Measurements from ENCODE around the gene WDR89. TPM values are rescaled to one million over a fixed set of nuclear protein-coding genes. Genes with fewer than 3 reads are reported as not detected.
"Not testable (repeated sequence)": the region's sequence is repeated elsewhere in the genome, so short reads cannot be mapped to it uniquely, and the experiment has no call there.

The WDR89 gene
- total and polyA plus RNA-seq, 9 donors, result 11.1 to 18.3 (median 12.2) TPM

- no peak overlapping the region for H3K4me3 ChIP-seq (ENCODE audit: low read length)
- WGBS (ENCODE audit: insufficient coverage), result no CpG with 5 or more reads among the region's 7 CpGs
These were observed 32.3 kb upstream of the WDR89 start for GRCh38 chr14:63673886-63674497.

GRCh38 chr14:63673255-63673654 is 31.6 kb upstream of the WDR89 start:
- no peaks in the 10 kb centered on the region for H3K27me3 ChIP-seq (ENCODE audit: control insufficient read depth, insufficient read depth, low read length)
- H3K4me1 ChIP-seq (ENCODE audit: control insufficient read depth, insufficient read depth, low read length), result no peaks in the 10 kb centered on the region
- H3K27ac ChIP-seq (ENCODE audit: low read length), result no peak overlapping the region
- no peak overlapping the region for H3K4me3 ChIP-seq (ENCODE audit: low read length)
- no peaks in the 10 kb centered on the region for H3K9me3 ChIP-seq (replicated peaks; ENCODE audit: control insufficient read depth, low read depth, low read length)
- WGBS (ENCODE audit: insufficient coverage), result 90% methylated on average over 3 of the region's 5 CpGs
- H3K36me3 ChIP-seq (ENCODE audit: control insufficient read depth, insufficient read depth, low read length), result no peaks in the 10 kb centered on the region
- no peak for DNase-seq

More at GRCh38 chr14:63673886-63674497, 32.3 kb upstream of the WDR89 start:
- Histone ChIP-seq H3K36me3 (ENCODE audit: control insufficient read depth, insufficient read depth, low read length) (no peaks in the 10 kb centered on the region), H3K27ac (ENCODE audit: low read length) (no peak overlapping the region), H3K27me3 (ENCODE audit: control insufficient read depth, insufficient read depth, low read length) (no peaks in the 10 kb centered on the region), H3K4me1 (ENCODE audit: control insufficient read depth, insufficient read depth, low read length) (no peaks in the 10 kb centered on the region), H3K9me3 (replicated peaks; ENCODE audit: control insufficient read depth, low read depth, low read length) (no peaks in the 10 kb centered on the region)
- DNase-seq, result no peak

GRCh38 chr14:63672417-63673180 is 30.9 kb upstream of the WDR89 start:
- no peak overlapping the region for H3K4me3 ChIP-seq (ENCODE audit: low read length)
- H3K9me3 ChIP-seq (replicated peaks; ENCODE audit: control insufficient read depth, low read depth, low read length), result no peaks in the 10 kb centered on the region
- no peaks in the 10 kb centered on the region for H3K4me1 ChIP-seq (ENCODE audit: control insufficient read depth, insufficient read depth, low read length)
- H3K36me3 ChIP-seq (ENCODE audit: control insufficient read depth, insufficient read depth, low read length), result no peaks in the 10 kb centered on the region
- 48% methylated on average over 5 of the region's 7 CpGs for WGBS (ENCODE audit: insufficient coverage)
- H3K27ac ChIP-seq (ENCODE audit: low read length), result no peak overlapping the region
- peak; percentile 3 for DNase-seq
- no peaks in the 10 kb centered on the region for H3K27me3 ChIP-seq (ENCODE audit: control insufficient read depth, insufficient read depth, low read length)

- no peak for DNase-seq
- Histone ChIP-seq H3K27me3 (ENCODE audit: control insufficient read depth, insufficient read depth, low read length) (no peaks in the 10 kb centered on the region), H3K36me3 (ENCODE audit: control insufficient read depth, insufficient read depth, low read length) (no peaks in the 10 kb centered on the region), H3K9me3 (replicated peaks; ENCODE audit: control insufficient read depth, low read depth, low read length) (no peaks in the 10 kb centered on the region), H3K27ac (ENCODE audit: low read length) (no peak overlapping the region), H3K4me3 (ENCODE audit: low read length) (no peak overlapping the region), H3K4me1 (ENCODE audit: control insufficient read depth, insufficient read depth, low read length) (no peaks in the 10 kb centered on the region)
- 60% methylated on average over 1 of the region's 3 CpGs for whole genome bisulfite sequencing (ENCODE audit: insufficient coverage)
These were observed 30.3 kb upstream of the WDR89 start for GRCh38 chr14:63671987-63672386.

GRCh38 chr14:63670692-63671091 is 29.0 kb upstream of the WDR89 start:
- H3K27ac ChIP-seq (ENCODE audit: low read length), result no peak overlapping the region
- no peaks in the 10 kb centered on the region for H3K27me3 ChIP-seq (ENCODE audit: control insufficient read depth, insufficient read depth, low read length)
- H3K4me1 ChIP-seq (ENCODE audit: control insufficient read depth, insufficient read depth, low read length), result no peaks in the 10 kb centered on the region
- H3K4me3 ChIP-seq (ENCODE audit: low read length), result no peak overlapping the region
- no peak for DNase-seq
- no peaks in the 10 kb centered on the region for H3K36me3 ChIP-seq (ENCODE audit: control insufficient read depth, insufficient read depth, low read length)
- no peaks in the 10 kb centered on the region for H3K9me3 ChIP-seq (replicated peaks; ENCODE audit: control insufficient read depth, low read depth, low read length)

- Histone ChIP-seq H3K4me1 (ENCODE audit: control insufficient read depth, insufficient read depth, low read length) (no peaks in the 10 kb centered on the region), H3K9me3 (replicated peaks; ENCODE audit: control insufficient read depth, low read depth, low read length) (no peaks in the 10 kb centered on the region), H3K4me3 (ENCODE audit: low read length) (no peak overlapping the region), H3K27ac (ENCODE audit: low read length) (no peak overlapping the region), H3K36me3 (ENCODE audit: control insufficient read depth, insufficient read depth, low read length) (no peaks in the 10 kb centered on the region), H3K27me3 (ENCODE audit: control insufficient read depth, insufficient read depth, low read length) (no peaks in the 10 kb centered on the region)
- no peak for DNase-seq
- WGBS (ENCODE audit: insufficient coverage), result no CpG with 5 or more reads among the region's 1 CpG
These were observed 24.7 kb upstream of the WDR89 start for GRCh38 chr14:63666335-63666734.

- Histone ChIP-seq H3K4me3 (ENCODE audit: low read length) (no peak overlapping the region), H3K9me3 (replicated peaks; ENCODE audit: control insufficient read depth, low read depth, low read length) (no peaks in the 10 kb centered on the region), H3K4me1 (ENCODE audit: control insufficient read depth, insufficient read depth, low read length) (no peaks in the 10 kb centered on the region), H3K27ac (ENCODE audit: low read length) (no peak overlapping the region), H3K27me3 (ENCODE audit: control insufficient read depth, insufficient read depth, low read length) (no peaks in the 10 kb centered on the region), H3K36me3 (ENCODE audit: control insufficient read depth, insufficient read depth, low read length) (no peaks in the 10 kb centered on the region)
- WGBS (ENCODE audit: insufficient coverage), result 92% methylated on average over 8 of the region's 12 CpGs
- DNase-seq, result no peak
These were observed 22.0 kb upstream of the WDR89 start for GRCh38 chr14:63663428-63664341.

GRCh38 chr14:63662776-63663175 is 21.1 kb upstream of the WDR89 start:
- Histone ChIP-seq H3K9me3 (replicated peaks; ENCODE audit: control insufficient read depth, low read depth, low read length) (no peaks in the 10 kb centered on the region), H3K4me3 (ENCODE audit: low read length) (no peak overlapping the region), H3K4me1 (ENCODE audit: control insufficient read depth, insufficient read depth, low read length) (no peaks in the 10 kb centered on the region), H3K36me3 (ENCODE audit: control insufficient read depth, insufficient read depth, low read length) (no peaks in the 10 kb centered on the region), H3K27ac (ENCODE audit: low read length) (no peak overlapping the region), H3K27me3 (ENCODE audit: control insufficient read depth, insufficient read depth, low read length) (no peaks in the 10 kb centered on the region)
- 87% methylated on average over 7 of the region's 8 CpGs for WGBS (ENCODE audit: insufficient coverage)
- no peak for DNase-seq

- H3K4me1 ChIP-seq (ENCODE audit: control insufficient read depth, insufficient read depth, low read length); DNase-seq; H3K27ac ChIP-seq (ENCODE audit: low read length); H3K27me3 ChIP-seq (ENCODE audit: control insufficient read depth, insufficient read depth, low read length); H3K4me3 ChIP-seq (ENCODE audit: low read length); H3K36me3 ChIP-seq (ENCODE audit: control insufficient read depth, insufficient read depth, low read length); H3K9me3 ChIP-seq (replicated peaks; ENCODE audit: control insufficient read depth, low read depth, low read length): not testable (repeated sequence)
- WGBS (ENCODE audit: insufficient coverage), result 88% methylated on average over 7 of the region's 10 CpGs
These were observed 20.2 kb upstream of the WDR89 start for GRCh38 chr14:63661881-63662280.

GRCh38 chr14:63659726-63660125 is 18.1 kb upstream of the WDR89 start:
- H3K9me3 ChIP-seq (replicated peaks; ENCODE audit: control insufficient read depth, low read depth, low read length), result no peaks in the 10 kb centered on the region

More at GRCh38 chr14:63659726-63660125, 18.1 kb upstream of the WDR89 start:
- Histone ChIP-seq H3K27ac (ENCODE audit: low read length) (no peak overlapping the region), H3K36me3 (ENCODE audit: control insufficient read depth, insufficient read depth, low read length) (no peaks in the 10 kb centered on the region), H3K4me1 (ENCODE audit: control insufficient read depth, insufficient read depth, low read length) (no peaks in the 10 kb centered on the region), H3K27me3 (ENCODE audit: control insufficient read depth, insufficient read depth, low read length) (no peaks in the 10 kb centered on the region), H3K4me3 (ENCODE audit: low read length) (no peak overlapping the region)
- WGBS (ENCODE audit: insufficient coverage), result no CpG with 5 or more reads among the region's 4 CpGs
- peak; percentile 6 for DNase-seq

All from muscle of leg (tissue), 11 donors.